ENCODE measurements around the gene COL1A1. TPM values are rescaled to one million over a fixed set of nuclear protein-coding genes. Genes with fewer than 3 reads are reported as not detected.

COL1A1 gene
- total RNA-seq, 1 donor from 2014 or later = 1.1 TPM

- H3K27ac ChIP-seq = no peak overlapping the region
- Mint-ChIP-seq H3K4me1 (peaks cover 12% of the 10 kb centered on the region), H3K9me3 (no peaks in the 10 kb centered on the region), H3K27me3 (ENCODE audit: insufficient read depth, low read depth) (peaks cover 13% of the 10 kb centered on the region), H3K27ac (no peak overlapping the region), H3K36me3 (peaks cover 46% of the 10 kb centered on the region), H3K4me3 (no peak overlapping the region)
- no peak for TF ChIP-seq EZH2 (IDR thresholded peaks at IDR 0.05)
- TF ChIP-seq EZH2phosphoT487 (IDR thresholded peaks at IDR 0.05) = no peak
- TF ChIP-seq CTCF (IDR thresholded peaks at IDR 0.05) = no peak
- peaks cover 8% of the 10 kb centered on the region for H3F3A ChIP-seq (ENCODE audit: low read depth)
- no peaks in the 10 kb centered on the region for H3K9me3 ChIP-seq (ENCODE audit: low read depth)
- H4K20me1 ChIP-seq (ENCODE audit: low read depth) = peaks cover 23% of the 10 kb centered on the region
- H2AFZ ChIP-seq (replicated peaks) = no peak overlapping the region
- no peak overlapping the region for H3K4me3 ChIP-seq
- no peak overlapping the region for H3K9ac ChIP-seq
- DNase-seq (ENCODE audit: low spot score) = no peak
- no peak overlapping the region for H3K4me2 ChIP-seq
- H3K36me3 ChIP-seq = no peaks in the 10 kb centered on the region
- H3K4me1 ChIP-seq = no peaks in the 10 kb centered on the region
- H3K79me2 ChIP-seq (ENCODE audit: low read depth) = peaks cover 2% of the 10 kb centered on the region
- no peaks in the 10 kb centered on the region for H3K27me3 ChIP-seq
These were observed 60.2 kb downstream of the COL1A1 start for GRCh38 chr17:50141026-50141744.

GRCh38 chr17:50139950-50140885 lies 61.2 kb downstream of the COL1A1 start:
- Histone ChIP-seq H3K36me3 (no peaks in the 10 kb centered on the region), H3K27me3 (no peaks in the 10 kb centered on the region), H3K79me2 (ENCODE audit: low read depth) (no peaks in the 10 kb centered on the region), H3K9me3 (ENCODE audit: low read depth) (no peaks in the 10 kb centered on the region), H3K4me2 (no peak overlapping the region), H3K4me1 (no peaks in the 10 kb centered on the region), H3K4me3 (no peak overlapping the region), H3K9ac (no peak overlapping the region), H3F3A (ENCODE audit: low read depth) (peaks cover 8% of the 10 kb centered on the region), H4K20me1 (ENCODE audit: low read depth) (peaks cover 13% of the 10 kb centered on the region), H3K27ac (no peak overlapping the region), H2AFZ (replicated peaks) (no peak overlapping the region)
- Mint-ChIP-seq H3K36me3 (peaks cover 47% of the 10 kb centered on the region), H3K4me3 (no peak overlapping the region), H3K27ac (peak overlapping the region; percentile 64), H3K9me3 (no peaks in the 10 kb centered on the region), H3K27me3 (ENCODE audit: insufficient read depth, low read depth) (peaks cover 7% of the 10 kb centered on the region), H3K4me1 (peaks cover 7% of the 10 kb centered on the region)
- TF ChIP-seq CTCF (IDR thresholded peaks at IDR 0.05) (peak; percentile 80), EZH2phosphoT487 (IDR thresholded peaks at IDR 0.05) (no peak)
- peak; percentile 75 for DNase-seq (ENCODE audit: low spot score)

GRCh38 chr17:50139185-50139783 lies 62.1 kb downstream of the COL1A1 start:
- Mint-ChIP-seq H3K27ac (no peak overlapping the region), H3K27me3 (ENCODE audit: insufficient read depth, low read depth) (peaks cover 7% of the 10 kb centered on the region), H3K4me3 (no peak overlapping the region), H3K4me1 (peaks cover 7% of the 10 kb centered on the region), H3K36me3 (peaks cover 43% of the 10 kb centered on the region), H3K9me3 (no peaks in the 10 kb centered on the region)
- Histone ChIP-seq H3K4me2 (no peak overlapping the region), H3K9me3 (ENCODE audit: low read depth) (no peaks in the 10 kb centered on the region), H3K27me3 (no peaks in the 10 kb centered on the region), H3K27ac (no peak overlapping the region), H3F3A (ENCODE audit: low read depth) (peaks cover 8% of the 10 kb centered on the region), H3K4me1 (no peaks in the 10 kb centered on the region), H3K4me3 (no peak overlapping the region), H4K20me1 (ENCODE audit: low read depth) (peaks cover 12% of the 10 kb centered on the region), H3K36me3 (no peaks in the 10 kb centered on the region), H3K9ac (no peak overlapping the region), H3K79me2 (ENCODE audit: low read depth) (no peaks in the 10 kb centered on the region), H2AFZ (replicated peaks) (no peak overlapping the region)
- no peak for DNase-seq (ENCODE audit: low spot score)
- no peak for TF ChIP-seq EZH2phosphoT487 (IDR thresholded peaks at IDR 0.05)
- no peak for TF ChIP-seq EZH2 (IDR thresholded peaks at IDR 0.05)
- no peak for TF ChIP-seq CTCF (IDR thresholded peaks at IDR 0.05)

Measured in neural progenitor cell (in vitro differentiated cells).